Muscle of arm (tissue), 12 donors: ENCODE results near the gene MAF. TPM values are rescaled to one million over a fixed set of nuclear protein-coding genes. Genes with fewer than 3 reads are reported as not detected.

ENCODE experiments used
- DNase-seq: peaks from one replicate; pipeline ENCODE4 v3.0.0-alpha.2; 2013
- polyA plus RNA-seq, 12 donors: library from polyadenylated mRNA; unstranded; fragments of 120-200 nt; gene quantifications; one replicate each; pipeline ENCODE4 v1.2.1, GENCODE V29; 2013; ENCODE audit not compliant: insufficient read length in 12 of 12

MAF gene
- polyA plus RNA-seq, 12 donors, result 22.6 to 282 (median 38.2) TPM

GRCh38 chr16:79618692-79619050, 18.1 kb upstream of the MAF start:
- no peak for DNase-seq

- no peak for DNase-seq
Observed at GRCh38 chr16:79618041-79618691, 17.6 kb upstream of the MAF start.

GRCh38 chr16:79613009-79613408, 12.5 kb upstream of the MAF start:
- no peak for DNase-seq

GRCh38 chr16:79612207-79612606, 11.7 kb upstream of the MAF start:
- DNase-seq, result no peak

GRCh38 chr16:79610771-79611170, 10.2 kb upstream of the MAF start:
- DNase-seq, result no peak

- no peak for DNase-seq
Observed at GRCh38 chr16:79609861-79610260, 9.3 kb upstream of the MAF start.

- DNase-seq, result no peak
Observed at GRCh38 chr16:79608976-79609375, 8.4 kb upstream of the MAF start.

GRCh38 chr16:79607587-79607986, 7.0 kb upstream of the MAF start:
- peak; percentile 46 for DNase-seq

GRCh38 chr16:79605999-79606398, 5.5 kb upstream of the MAF start:
- DNase-seq, result no peak

- no peak for DNase-seq
Observed at GRCh38 chr16:79603055-79603454, 2.5 kb upstream of the MAF start.

- DNase-seq, result no peak
Observed at GRCh38 chr16:79602628-79603014, 2.1 kb upstream of the MAF start.

GRCh38 chr16:79601931-79602627, 1.5 kb upstream of the MAF start:
- DNase-seq, result peak; percentile 97

- DNase-seq, result peak; percentile 73
Observed at GRCh38 chr16:79601092-79601930, 774 bp upstream of the MAF start.

GRCh38 chr16:79599837-79600637, 500 bp downstream of the MAF start:
- DNase-seq, result peak; percentile 78

GRCh38 chr16:79599256-79599836, 1.2 kb downstream of the MAF start:
- peak; percentile 57 for DNase-seq

- DNase-seq, result peak; percentile 75
Observed at GRCh38 chr16:79598348-79599181, 2.0 kb downstream of the MAF start.

- no peak for DNase-seq
Observed at GRCh38 chr16:79598063-79598347, 2.5 kb downstream of the MAF start.

GRCh38 chr16:79597277-79598062, 3.1 kb downstream of the MAF start:
- DNase-seq, result peak; percentile 45

GRCh38 chr16:79595931-79596450, 4.5 kb downstream of the MAF start:
- DNase-seq, result no peak

- DNase-seq, result no peak
Observed at GRCh38 chr16:79595231-79595641, 5.3 kb downstream of the MAF start.
